Lower leg skin (tissue), 3 donors: ENCODE results near the gene TBKBP1.

Source experiments
- CTCF ChIP-seq, 3 donors: fragments of 450-650 bp; IDR thresholded peaks; one replicate each; pipeline ENCODE4 v1.5.1; 2016; ENCODE audit warnings: antibody characterized with exemption in 3 of 3, mild to moderate bottlenecking in 3 of 3, moderate library complexity in 2 of 3
- POLR2A ChIP-seq, 2 donors: fragments of 450-650 bp; IDR thresholded peaks; one replicate each; pipeline ENCODE4 v1.6.1; 2016 to 2017; ENCODE audit warnings: antibody characterized with exemption in 2 of 2, mild to moderate bottlenecking in 1 of 2, moderate library complexity in 1 of 2

DNA sequence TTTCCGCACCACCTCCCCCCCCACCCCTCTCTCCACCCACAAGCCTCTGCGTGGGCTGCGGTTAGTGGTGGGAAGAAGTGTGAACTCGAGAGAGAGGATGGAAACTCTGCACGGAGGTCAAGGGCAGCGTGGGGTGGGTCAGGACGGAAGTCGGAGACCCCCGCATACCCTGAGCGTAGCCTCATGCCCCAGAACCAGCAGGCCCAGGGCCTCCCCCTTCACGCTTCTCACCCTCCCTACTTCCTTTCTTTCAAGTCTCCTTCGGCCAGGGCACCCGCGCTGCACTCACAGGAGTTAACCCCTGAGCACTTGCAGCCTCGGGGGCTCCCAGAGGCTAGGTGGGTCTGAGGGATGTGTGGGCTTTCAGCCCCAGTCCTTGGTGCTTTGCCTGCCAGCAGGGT, 9.2 kb downstream of the TBKBP1 start:
- TF ChIP-seq CTCF (IDR thresholded peaks at IDR 0.05): no peak
- no peak for TF ChIP-seq POLR2A (IDR thresholded peaks at IDR 0.05)
